HG03558 (cell line): Measurements from ENCODE around the gene HDAC11.
"Not testable (repeated sequence)": the region's sequence is repeated elsewhere in the genome, so short reads cannot be mapped to it uniquely, and the experiment has no call there.

Source experiments
- ATAC-seq: cut with Tn5 transposase; IDR thresholded peaks from one replicate; pipeline ENCODE4 v1.9.1; 2021; ENCODE audit warnings: moderate number of reproducible peaks; ENCODE audit not compliant: unreplicated experiment; ENCODE audit errors: extremely low read depth

The HDAC11 gene, protein sequence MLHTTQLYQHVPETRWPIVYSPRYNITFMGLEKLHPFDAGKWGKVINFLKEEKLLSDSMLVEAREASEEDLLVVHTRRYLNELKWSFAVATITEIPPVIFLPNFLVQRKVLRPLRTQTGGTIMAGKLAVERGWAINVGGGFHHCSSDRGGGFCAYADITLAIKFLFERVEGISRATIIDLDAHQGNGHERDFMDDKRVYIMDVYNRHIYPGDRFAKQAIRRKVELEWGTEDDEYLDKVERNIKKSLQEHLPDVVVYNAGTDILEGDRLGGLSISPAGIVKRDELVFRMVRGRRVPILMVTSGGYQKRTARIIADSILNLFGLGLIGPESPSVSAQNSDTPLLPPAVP

DNA sequence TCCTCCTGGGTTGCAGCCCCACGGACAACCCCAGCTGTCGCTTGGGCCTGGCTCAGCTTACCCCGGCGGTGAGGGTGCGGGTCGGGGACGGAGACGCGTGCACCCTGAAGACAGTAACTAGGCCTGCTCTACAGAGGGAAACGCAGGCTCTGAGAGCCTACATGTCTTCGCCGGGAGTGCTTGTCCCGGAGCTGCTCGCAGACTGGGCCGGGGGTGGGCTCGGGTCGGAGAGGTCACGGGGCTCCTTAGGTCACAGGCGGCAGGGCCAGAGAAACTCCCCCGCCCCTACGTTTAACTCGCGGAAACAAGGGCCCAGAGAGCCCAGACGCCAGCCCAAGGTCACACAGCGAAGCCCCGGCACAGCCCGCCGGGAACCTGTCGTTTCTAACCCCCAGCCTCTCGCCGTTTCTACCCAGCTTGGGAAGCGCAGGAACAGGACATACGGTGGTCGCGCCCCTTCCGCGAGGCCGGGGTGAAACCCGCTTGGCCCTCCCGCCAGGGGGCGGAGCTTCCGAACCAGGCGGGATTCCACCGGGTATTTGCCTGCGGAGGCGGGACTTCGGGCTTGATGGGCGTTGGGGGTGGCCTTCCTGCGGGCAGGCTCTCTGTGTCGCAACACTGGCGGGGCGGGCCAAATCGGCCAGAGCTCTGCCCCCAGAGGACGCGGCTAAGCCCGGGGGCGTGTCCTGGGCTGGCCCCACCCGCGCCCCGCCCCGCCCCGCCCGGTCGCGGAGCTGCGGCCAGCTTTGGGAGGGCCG is at the start of gene HDAC11:
TSS of gene HDAC11 (plus strand) at position 725 of the 758 bp plus-strand sequence. CDS start 42 bp downstream, outside the sequence.
- ATAC-seq = peak; percentile 94

DNA sequence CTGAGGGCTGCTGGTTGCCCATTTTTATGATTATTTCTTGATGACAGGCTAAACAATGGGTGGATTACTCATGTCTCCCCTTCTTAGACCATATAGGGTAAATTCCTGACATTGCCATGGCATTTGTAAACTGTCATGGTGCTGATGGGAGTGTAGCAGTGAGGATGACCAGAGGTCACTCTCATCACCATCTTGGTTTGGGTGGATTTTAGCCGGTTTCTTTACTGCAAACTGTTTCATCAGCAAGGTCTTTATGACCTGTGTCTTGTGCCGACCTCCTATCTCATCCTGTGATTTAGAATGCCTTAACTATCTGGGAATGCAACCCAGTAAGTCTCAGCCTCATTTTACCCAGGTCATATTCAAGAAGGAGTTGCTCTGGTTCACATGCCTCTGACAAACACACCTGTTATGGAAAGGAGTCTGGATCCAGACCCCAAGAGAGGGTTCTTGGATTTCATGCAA is 49.7 kb upstream of the HDAC11 start:
- ATAC-seq = not testable (repeated sequence)

DNA sequence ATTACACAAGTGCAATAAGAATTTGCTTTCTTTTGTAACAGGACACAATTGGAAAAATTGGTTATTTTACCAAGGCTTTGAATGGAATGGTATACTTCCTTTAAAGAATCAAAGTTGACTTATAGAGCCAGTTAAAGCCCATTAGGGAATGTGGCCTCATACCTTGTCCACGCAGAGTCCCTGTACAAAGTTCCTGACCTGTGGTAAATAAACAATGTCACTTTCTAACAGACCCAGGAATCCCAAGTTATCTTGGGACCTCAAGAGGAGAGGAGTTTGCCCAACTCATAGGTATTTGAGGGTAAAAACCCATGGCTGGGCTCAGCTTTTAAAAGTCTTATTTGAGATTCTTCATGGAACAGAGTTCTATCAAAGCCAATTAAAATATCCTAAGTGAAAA is 48.0 kb upstream of the HDAC11 start:
- no peak for ATAC-seq

DNA sequence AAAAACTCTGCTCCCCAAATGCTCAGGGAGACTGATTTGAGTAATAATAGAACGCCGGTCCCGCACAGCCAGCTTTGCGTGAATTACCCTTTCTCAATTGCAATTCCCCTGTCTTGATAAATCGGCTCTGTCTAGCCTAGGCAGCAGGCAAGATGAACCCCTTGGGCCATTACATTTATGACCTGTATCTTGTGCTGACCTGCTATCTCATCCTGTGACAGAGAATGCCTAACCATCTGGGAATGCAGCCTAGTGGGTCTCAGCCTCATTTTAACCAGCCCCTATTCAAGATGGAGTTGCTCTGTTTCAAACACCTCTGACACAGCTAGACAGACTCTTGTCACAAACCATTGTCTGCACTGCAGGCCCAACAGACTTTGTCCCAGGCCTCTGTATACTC is 46.2 kb upstream of the HDAC11 start:
- no peak for ATAC-seq

DNA sequence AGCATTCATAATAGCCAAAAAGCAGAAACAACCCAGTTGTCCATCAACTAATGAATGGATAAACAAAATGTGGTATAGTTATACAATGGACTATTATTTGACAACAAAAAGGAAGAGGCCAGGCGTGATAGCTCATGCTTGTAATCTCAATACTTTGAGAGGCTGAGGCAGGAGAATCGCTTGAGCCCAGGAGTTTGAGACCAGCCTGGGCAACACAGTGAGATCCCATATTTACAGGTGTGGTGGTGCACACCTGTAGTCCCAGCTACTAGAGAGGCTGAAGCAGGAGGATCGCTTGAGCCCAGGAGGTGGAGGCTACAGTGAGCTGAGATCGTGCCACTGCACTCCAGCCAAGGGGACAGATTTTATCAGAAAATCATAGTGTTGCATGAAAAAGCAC is 43.9 kb upstream of the HDAC11 start:
- ATAC-seq = not testable (repeated sequence)

DNA sequence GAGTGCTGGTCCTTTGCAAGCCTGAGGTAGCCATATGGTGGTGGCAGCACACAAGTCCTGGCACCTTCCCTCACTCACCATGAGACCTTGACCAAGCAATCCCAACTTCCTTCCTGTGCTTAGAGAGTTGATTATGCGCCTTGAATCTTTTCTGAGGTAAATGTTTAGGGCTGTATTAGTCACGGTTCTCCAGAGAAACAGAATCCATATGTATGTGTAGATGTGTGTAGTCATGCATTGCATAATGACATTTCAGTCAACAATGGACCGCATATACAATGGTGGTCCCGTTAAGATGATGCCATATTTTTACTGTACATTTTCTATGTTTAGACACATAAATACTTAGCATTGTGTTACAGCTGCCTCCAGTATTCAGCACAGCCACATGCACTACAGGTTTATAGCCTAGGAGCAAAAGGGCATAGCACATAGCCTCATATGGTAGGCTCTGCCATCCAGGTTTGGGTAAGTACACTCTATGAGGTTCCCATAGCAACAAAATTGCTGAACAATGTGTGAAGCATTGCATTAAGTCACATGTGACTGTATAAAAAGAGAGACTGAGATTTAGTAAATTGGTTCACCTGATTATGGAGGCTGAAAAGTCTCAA is 39.8 kb upstream of the HDAC11 start:
- ATAC-seq = no peak

DNA sequence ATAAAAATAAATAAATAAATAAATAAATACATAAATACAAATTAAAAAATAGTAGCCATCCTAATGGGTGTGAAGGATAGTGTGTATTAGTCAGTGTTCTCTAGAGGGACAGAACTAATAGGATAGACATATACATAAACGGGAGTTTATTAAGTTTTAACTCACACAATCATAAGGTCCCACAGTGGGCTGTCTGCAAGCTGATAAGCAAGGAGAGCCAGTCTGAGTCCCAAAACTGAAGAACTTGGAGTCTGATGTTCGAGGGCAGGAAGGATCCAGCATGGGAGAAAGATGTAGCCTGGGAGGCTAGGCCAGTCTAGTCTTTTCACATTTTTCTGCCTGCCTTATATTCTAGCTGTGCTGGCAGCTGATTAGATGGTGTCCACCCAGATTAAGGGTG is 37.2 kb upstream of the HDAC11 start:
- ATAC-seq = not testable (repeated sequence)

DNA sequence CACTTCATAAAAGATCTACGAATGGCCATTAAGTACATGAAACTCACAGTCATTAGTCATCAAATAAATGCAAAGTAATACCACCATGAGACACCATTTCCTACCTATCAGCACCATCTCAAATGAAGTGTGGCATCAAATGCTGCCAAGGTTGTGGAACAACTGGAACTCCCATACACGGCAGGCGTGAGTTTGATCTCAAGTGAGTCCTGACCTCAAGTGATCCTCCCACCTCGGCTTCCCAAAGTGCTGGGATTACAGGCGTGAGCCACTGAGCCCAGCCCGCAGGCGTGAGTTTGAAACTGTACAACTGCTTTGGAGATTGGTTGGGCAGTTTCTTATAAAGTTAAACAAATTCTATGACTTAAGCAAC is 28.8 kb upstream of the HDAC11 start:
- no peak for ATAC-seq

DNA sequence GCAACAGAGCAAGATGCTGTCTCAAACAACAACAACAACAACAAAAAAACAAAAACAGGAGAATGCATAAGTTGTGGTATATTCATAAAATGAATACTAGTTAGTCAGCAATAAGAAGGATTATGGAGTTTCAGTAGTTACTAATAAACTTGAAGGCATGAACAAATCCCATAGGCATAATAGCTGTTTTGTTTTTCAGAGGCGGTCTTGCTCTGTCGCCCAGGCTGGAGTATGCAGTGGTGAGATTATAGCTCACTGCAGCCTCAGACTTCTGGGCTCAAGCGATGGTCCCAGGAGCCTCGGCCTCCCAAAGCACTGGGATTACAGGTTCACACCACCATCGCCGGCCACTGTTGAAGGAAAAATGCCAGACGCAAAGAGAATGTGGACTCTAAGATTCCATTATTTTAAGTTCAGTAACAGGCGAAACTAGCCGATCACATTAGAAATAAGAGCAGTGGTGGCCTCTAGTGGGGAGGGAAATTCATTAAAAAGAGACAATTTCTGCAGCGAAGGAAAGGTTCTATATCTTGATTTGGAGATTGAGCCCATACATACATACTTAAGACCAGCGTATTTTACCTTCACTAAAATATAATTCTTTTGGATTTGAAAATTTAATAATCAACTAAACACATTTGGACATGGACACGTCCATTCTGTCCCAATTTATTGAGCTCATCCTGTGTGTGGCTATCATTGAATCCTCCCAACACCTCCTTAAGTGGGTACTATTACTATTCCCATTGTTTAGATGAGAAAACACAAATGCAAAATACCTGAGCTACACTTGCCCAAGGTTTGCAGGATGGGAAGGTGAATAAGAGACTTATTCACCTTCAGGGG is 27.4 kb upstream of the HDAC11 start:
- no peak for ATAC-seq

DNA sequence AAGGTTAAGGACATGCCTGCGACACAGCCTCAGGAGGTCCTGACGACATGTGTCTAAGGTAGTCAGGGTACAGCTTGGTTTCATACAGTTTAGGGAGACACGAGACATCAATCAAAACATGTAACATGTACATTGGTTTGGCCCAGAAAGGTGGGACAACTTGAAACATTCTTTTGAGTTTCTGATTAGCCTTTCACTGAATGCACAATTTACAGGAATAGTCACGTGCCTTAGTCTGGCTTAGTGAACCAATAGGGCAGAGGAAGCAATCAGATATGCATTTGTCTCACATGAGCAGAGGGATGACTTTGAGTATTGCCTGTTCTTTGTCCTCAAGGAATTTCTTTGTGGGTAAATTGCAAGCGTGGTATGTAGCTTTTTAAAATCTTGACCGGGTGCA is 24.5 kb upstream of the HDAC11 start:
- no peak for ATAC-seq

DNA sequence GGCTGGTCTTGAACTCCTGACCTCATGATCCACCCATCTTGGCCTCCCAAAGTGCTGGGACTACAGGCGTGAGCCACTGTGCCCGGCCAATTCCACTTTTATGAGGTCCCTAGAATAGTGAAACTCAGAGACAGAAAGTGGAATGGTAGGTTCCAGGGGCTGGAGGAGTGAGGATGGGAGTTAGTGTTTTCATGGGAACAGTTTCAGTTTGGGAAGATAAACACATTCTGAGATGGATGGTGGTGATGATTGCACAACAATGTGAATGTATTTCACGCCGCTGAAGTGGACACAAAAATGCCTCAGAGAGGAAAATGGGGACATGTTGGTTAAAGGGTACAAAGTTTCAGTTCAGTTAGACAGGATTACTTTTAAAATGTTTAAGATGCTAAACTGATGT is 22.5 kb upstream of the HDAC11 start:
- ATAC-seq = no peak

DNA sequence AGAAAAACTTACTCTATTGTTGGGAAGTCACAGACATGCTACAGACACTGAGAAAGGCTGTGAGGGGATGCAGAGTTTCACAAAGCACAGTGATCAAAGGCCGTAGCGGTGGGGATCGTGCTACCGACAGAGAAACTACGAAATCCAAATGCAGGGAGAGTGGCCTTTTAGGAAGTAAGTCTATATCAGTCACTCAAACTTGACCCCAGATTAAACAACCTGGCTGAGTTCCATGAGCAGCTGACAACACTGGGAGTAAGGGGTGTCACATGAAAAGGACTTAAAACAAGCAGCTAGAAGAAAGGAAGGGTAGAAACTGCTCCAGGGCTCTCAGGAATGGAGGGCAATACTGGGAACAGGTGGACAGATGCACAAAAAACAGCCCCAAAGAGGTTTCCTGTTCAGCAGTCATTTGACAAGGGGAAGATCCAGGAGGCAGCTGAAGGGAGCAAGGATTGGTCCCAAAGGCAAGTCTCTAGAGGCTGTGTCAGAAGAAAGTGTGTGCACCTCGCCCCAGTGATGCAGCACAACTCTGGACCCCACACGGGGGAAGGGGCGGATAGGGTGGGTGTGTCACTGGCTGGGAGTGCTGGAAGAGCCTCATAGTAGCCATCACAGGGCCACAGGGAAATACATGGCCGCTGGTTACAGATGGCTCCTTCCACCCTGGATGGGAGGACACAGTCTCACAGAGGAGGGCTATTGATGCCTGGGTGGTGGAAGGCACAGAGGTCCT is 20.3 kb upstream of the HDAC11 start:
- no peak for ATAC-seq

DNA sequence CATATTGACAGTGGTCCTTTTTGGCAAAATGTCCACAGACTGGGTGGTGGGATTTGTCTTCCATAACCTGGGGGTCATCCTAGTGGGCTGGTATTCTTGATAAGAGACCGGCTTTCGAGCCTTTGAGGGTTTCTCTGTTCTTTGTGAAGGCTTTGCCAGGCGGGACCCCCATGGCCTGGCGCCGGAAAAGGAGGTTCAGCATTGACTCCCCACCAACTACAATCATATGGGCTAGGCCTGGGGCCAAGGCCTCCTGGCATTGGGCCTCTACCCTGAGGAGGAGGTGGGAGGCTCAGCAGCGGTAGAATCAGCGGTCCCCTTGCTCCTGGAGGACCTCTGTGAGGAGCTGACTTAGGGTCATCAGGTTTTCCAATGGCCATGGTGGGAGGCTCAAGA is 19.8 kb upstream of the HDAC11 start:
- no peak for ATAC-seq

DNA sequence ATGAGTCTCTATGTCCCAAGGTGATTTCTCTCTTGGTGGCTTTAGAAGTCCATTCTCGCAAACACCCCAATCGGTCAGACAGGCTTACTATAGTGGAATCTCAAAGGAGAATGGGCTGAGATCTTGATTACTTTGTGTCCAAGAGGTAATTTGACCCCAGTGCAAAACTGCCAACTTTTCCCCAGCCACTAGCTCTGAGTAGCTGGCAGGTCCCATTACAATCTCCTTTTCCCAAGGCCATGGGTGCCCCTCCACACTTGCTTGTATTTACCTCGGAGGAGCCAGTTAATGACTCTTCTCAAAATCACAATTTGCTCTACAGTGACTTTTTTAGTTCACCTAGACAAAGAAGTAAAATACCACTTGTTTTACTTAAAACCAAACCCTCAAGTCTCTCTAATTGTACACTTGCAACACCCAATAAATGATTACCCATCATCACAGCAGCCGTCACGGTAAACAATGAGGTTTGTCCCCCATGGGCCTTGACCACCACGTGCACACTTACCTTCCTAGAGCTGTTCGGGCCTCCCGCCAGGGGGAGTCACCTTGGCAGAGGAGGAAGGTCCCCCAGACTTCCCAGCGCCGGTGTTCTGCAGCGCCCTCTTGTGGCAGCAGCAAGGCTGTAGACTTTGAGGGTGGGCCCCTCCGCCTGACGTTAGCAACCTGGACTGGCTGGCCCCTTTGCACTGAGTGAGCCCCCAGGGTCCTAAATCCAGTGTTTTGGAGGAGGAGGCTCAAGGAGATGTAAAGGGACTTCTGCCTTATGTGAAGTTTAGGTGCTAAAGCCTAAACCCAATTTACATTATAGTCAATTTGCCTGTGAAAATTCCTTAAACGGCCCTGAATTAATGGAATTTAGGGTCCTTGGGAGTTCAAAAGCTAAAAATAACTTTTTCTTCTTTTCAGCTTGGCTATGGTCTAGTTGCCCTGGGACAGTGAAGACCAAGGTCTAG is 18.7 kb upstream of the HDAC11 start:
- no peak for ATAC-seq

DNA sequence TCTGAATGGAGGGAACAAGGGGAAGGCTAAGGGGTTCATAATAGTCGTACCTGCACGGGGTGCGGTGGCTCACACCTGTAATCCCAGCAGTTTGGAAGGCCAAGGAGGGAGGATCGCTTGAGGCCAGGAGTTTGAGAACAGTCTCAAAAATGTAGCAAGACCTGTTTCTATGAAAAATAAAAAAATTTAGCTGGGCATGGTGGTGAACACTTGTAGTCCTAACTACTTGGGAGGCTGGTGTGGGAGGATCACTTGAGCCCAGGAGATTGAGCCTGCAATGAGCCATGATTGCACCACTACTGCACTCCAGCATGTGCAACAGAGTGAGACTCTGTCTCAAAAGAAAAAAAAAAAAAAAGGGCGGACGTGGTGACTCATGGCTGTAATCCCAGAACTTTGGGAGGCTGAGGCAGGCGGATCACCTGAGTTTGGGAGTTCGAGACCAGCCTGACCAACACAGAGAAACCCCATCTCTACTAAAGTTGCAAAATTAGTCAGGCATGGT is 17.9 kb upstream of the HDAC11 start:
- no peak for ATAC-seq

DNA sequence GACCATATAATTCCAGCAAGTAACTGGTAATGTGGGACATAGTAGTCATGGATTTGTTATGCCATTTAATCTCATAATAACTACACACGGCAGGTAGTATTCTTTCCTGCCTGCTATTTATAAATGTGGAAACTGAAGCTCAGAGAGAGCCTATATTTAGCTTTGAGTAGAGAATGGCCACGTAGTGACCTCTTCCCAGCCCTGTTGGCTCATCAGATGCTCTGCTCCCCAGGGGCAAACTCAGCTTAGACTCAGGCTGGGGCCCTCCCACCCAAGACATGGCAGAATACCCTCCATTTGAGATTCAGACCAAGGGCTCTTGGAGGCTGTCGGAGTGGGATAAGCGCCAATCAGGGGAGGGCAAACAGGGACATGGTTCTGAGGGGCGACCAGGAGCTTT is 17.3 kb upstream of the HDAC11 start:
- ATAC-seq = no peak

DNA sequence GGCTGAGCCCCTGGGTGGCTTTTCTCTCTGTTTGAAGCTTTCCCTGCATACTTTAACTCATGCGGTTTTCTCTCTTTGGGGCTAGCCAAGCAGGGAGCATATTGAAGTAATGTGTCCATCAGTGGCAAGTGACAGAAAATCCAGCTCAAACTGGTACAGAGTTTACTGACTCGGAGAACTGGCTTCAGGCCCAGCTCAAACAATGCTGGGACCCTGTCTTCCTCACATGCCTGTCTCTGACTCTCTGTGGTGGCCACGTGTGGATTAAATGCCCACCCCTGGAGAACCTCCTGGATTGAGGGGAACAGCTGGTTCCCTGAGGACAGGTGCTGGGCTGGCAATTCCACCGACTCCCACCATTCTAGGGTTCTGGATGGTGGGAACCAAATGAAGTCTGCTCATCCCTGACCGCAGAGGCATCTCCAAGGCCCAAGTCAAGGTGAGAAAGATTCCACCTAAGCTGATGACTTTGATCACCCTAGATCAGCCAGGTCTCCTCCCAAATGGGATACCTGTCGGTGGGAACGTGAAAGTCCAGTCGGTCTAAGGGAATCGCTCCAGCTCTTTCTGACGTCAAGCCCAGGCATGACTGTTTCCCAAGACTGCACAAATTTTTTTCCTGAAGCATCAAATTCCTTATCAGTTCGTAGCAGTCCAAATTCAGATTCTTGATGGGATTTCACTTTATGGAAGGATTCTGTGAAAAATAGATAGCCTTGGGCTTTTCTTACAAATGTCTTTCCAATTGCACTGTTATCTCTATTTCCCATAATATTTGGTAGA is 16.3 kb upstream of the HDAC11 start:
- no peak for ATAC-seq
